Measurements from ENCODE around the gene UBR4.

Gene UBR4

DNA sequence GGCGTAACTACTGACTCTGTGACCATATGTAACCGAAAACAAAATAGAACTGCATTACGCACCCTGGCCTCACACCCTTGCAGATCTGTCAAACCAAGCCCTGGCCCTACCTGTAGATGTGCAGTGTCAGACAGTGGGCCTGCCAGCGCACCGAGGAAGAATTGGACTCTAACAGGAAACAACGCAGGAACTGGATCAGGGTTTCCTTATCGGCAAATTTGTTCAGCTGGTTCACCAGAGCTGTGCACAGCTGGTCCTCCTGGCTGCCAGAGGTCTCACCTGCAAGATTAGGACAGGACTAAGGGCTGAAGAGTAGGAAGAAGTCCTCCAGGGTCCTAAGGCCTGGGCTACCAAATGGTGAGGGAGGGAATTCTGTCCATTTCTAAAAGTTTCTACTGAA is 90.0 kb downstream of the UBR4 start:
- DNase-seq = peak in 1 of 42 donors; percentile 8
- intact Hi-C loops (cut with DNase I) = no loop called here

DNA sequence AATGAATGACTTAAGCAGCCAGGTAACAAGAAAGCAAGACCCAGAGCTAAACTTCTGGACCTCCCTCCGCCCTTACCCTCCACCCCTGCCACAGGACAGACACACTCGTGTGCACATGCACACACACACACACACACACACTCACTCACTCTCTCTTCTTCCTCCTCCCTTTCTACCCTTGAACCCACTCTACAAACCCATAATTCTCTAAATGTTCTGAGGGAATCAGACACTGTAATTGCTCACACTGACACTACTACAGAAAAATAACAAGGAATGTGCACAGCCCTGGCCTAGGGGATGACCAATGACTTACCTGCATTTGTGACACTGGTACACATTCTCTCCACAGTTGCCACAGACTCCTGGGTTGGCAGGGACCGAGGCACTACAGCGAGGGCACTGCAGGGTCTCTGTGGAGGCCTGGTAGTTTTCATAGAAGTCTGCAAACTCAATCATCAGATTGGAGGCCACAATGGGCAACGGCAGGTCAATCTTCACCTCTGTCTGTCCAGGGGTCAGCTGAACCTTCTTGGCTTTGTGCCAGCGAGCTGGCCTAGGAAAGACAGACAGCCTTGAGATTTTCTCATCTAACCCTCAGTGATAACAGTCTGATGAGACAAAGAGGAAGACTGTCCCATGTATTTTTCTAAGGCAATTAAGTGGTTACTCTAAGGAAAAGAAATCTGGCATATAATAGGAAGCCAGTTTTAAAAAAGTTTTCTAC is 94.8 kb downstream of the UBR4 start:
- intact Hi-C loops (cut with DNase I) = no loop called here
- DNase-seq = peak in 1 of 42 donors; percentile 41

DNA sequence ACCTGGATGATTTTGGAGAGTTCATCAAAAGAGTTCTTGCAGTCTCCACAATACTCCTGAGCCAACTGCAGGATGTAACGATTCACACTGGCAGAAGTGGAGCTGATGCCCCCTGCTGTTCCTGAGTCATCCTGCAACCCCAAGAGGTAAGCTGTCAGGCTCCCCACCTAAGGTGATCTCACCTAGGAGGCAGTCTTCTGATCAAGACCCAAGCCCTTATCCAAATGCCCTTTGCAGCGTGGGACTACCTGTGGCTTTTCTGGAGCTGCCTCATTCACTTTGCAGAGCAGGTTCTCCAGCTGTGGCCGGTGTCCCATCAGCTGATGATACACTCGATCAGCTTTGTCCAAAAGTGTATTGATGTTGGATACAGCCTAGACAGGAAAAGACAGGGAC is 96.4 kb downstream of the UBR4 start:
- peak in 39 of 42 donors; percentile 12 to 66 (median 42) for DNase-seq
- intact Hi-C loops (cut with DNase I) = no loop called here

DNA sequence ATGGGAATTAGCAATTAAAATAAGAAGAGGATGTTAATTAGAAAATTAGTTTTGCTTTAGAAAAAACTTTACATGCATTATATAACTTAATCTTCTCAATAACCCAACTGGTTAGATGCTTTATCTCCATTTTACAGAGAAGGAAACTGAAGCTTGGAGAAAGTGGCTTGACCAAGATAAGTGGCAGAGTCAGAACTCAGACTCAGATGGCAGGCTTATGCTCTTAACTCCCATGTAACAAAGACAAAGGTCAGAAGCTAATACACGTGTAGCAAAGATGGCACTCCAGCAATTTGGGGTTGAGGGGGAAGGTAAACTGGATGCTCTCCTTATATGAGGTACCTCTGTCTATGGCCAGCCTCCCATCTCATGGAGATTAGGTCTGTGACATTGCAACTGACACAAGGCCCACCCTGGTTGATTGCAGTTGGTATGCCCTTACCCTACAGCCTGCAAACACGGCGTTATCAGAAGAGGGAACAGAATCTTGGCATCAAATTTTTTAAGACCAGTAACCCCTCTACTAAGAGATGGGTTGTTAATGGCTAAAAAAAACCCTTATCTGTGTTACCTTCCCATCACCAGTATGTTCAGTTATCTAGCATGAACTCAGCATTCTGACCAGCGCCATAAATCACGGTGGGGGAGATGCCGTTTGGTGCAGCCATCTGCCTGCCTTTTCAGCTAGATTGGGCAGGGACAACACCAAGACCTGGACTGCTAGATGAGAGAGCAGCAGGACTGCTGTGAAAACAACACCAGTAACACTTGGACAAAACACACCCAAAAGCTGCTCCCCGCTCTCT is 97.0 kb downstream of the UBR4 start:
- no peak for DNase-seq
- intact Hi-C loops (cut with DNase I) = no loop called here

DNA sequence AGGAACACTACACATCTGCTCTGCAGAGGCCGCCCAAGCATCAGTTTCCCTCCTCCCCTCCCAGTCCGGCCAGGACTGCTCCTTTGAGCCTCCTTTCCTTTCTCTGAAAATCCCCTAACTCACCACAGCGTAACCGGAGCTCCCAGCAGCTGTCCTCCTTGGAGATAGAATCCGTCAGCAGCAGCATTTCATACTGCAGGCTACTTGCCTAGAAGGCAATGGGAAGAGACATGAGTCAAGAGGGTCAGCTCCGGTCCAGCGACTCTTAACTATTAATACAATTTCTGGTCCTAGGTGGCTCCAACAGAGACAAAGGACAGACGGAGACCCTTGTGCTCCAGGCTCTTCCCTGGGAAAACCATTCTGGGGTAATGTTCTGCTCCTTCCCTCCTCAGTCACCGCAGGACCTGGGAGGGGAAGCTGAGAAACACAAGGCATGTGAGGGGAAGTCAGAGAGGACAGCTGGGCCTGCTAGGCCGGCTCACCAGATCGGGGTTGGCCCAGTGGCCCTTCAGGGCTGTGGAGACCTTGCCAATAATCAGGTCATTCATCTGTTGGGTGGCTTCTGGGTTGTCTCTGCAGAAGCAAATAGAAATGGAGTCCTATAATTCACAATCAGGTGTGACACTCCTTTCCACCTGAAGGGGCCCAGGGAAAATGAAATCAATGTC is 99.7 kb downstream of the UBR4 start:
- DNase-seq = no peak

DNA sequence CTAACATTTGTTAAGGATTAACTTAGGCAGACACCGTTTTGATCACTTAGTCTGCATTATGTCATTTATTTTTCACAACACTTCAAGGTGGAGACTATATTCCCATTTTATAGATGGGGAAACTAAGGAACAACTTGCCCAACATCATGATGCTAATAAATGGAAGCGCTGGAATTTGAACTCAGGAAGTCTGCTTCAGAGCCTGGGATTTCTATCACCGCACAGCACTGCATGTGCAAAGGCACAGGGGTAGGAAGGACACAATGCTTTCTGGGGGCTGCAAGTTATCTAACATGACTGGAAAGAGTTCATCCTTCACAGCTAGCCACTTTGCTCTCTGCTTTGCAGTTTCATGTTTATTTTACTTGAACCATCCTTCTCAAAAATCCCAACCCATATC is 100.5 kb downstream of the UBR4 start:
- intact Hi-C loops (cut with DNase I) = no loop called here
- no peak for DNase-seq

More for the DNA sequence above, 99.7 kb downstream of the UBR4 start:
- intact Hi-C loops (cut with DNase I) = no loop called here

DNA sequence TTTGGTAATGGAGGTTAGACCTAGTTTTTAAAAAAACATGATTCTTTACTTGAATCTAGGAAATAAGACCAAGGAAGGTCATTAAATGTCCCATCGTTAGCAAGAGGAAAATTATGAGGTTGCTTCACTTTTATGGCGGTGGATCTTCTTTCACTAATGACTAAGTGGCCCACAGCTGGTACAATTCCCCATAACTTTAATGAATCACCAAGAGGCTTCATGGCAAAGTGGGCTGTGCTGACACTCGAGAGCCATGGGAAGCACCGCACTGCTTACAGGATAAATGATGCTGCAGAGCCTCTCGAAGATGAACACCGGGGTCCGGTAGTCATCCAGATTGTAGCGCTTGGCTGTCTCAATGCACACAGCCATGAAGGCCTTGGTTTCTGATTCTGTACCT is 108.8 kb downstream of the UBR4 start:
- no peak for DNase-seq
- intact Hi-C loops (cut with DNase I) = no loop called here

DNA sequence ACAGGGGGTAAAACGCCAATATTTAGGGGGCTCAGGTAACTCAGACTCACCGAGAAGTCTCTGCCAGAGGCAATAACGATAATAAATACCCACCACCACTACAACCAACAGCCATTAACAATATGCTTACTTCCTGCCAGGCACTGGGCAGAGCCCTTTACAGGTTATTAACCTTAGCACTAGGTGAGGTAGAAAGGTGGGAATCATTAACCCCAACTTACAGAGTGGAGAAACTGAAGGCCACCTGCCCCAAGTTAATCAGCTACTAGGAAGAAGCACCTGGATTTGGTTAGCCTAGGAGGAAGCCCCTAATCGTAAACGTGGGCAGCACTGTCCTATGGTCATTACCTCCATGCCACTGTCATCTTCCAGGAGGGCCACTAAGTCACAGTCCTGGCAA is 110.0 kb downstream of the UBR4 start:
- intact Hi-C loops (cut with DNase I) = no loop called here
- DNase-seq = no peak

DNA sequence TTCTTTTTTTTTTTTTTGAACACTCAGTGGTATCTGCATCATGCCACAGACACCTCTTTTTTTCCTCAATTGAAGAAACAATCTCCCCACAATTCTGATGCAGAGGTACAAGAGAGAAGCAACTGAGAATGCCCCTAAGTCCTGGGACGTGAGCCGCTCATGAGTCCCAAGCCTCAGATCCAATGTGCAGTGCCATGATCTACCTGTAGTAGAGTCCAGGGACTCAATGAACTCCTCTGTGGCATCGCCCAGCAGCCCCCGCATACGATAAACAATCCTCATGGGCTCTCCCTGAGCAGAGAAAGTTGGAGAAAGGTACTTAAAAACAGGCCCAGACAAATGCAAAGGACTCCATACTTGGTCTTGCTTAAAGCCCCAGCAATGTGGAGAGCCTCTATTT is 113.1 kb downstream of the UBR4 start:
- intact Hi-C loops (cut with DNase I) = loop anchor here (5.0 kb wide), 1 partner anchor 190 kb away; no protein-coding TSS in a partner anchor
- DNase-seq = no peak

DNA sequence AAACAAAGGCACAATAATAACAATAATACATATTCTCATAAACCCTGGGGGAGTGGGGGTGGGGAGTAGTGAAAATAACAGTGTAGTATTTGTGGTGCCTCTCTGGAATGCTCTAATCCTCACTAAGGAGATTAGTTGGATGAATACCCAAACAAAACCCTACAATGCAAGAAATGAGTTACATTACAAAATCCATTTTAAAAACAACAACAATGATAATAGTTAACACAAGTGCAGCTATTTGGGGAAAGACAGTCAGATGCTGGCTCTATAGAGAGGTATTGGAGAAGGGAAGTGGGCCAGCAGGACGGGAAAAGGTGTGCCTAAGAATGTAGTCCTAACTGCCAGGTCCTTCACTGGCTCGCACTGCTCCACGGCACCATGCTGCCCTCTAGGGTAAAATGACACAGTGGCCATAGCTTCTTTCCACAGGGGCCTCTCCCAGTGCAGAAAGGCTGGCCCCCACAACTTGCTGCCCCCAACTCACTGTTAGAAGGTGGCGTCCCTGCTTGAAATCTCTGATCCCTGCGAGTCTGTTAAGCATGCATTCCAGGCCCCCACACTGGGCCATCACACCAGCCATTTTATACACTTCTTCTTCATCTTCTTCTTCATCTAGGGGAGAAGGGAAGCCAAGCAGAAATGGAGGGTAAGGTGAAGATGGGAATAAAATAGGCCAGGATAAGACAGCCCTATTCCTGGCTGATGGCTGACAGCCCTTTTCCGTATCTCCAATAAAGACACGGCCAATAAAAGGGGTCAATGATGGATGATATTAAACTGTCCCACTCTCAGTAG is 113.8 kb downstream of the UBR4 start:
- intact Hi-C loops (cut with DNase I) = loop anchor here (5.0 kb wide), 1 partner anchor 189 kb away; no protein-coding TSS in a partner anchor
- peak; percentile 15 to 84 (median 56) for DNase-seq

DNA sequence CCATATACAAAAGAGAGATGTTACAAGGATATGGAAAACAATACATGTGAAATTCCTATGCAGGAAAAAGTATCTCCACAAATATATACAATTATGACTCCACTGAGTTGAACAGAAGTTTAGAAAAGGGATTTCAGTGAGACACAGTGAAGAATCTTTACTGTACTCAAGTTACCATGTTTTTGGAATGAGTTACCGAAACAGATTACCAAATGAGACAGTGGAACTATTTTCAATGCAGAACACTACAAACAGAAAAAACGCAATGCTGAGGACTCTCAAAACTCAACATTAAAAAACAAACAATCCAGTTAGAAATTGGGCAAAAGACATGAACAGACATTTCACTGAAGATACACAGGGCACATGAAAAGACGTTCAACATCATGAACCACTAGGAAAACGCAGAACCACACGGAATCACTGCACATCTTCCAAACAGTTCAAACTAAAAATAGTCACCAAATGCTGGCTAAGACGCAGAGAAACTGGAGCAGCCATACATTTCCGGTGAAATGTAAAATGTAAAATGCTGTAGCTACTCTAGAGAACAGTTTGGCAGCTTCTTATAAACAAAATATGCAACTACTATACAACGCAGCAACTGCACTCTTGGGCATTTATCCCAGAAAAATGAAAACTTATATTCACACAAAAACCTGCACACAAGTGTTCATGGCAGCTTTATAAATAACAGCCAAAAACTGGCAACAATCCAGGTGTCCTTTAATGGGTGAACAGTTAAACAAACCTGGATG is 118.7 kb downstream of the UBR4 start:
- DNase-seq = no peak
- intact Hi-C loops (cut with DNase I) = no loop called here

DNA sequence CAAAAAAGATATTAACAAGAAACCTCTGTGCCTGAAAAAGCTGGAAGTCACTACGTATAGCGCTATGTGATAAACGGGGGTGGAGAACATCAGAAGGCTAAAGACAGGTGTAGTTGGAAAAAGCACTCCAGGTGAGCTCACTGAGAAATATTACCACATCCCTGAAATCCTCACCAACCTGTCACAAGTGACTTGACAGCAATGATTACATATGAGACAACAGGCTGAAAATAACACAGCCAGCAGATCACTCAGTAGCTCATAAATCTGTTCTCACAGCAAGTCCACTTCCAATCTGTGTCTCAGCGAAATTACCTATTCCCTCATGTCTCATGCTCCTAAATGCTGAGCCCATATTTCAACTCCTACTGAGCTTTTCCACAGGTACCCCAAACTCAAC is 120.5 kb downstream of the UBR4 start:
- DNase-seq = peak in 2 of 42 donors; percentile 14 to 49
- intact Hi-C loops (cut with DNase I) = no loop called here

DNA sequence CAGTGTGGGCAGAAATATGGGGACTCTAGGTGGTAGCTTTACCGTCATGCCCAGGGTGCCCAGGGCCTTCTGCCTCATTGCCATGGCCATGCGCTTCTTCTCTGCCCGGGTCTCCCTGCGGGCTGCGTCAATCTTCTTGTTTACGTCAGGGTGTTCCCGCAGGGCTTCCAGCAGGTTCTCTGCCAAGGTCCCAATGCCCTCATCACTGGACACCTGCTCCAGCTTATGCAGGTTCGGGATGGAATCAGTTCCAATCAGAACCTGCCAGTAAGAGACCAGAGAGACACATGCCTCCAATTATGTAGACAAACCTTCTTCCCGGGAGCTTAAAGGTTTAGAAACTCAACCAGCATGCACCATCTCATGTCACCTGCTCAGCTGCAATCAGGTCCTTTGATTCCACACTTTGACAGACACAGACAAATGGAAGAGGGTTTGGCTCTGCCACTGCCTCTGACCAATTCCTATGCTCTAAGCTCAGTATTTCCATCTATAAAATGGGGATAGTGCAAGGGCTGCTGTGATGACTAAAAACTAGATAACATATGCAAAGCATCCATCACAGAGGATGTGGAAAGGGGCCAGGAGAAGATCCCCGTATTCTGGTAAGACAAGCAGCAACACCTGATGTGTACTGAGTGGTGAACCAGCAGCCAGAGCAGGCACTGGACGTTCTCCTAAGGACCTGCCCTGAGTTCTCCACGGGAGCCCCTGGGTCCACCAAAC is 121.2 kb downstream of the UBR4 start:
- intact Hi-C loops (cut with DNase I) = no loop called here
- DNase-seq = no peak

DNA sequence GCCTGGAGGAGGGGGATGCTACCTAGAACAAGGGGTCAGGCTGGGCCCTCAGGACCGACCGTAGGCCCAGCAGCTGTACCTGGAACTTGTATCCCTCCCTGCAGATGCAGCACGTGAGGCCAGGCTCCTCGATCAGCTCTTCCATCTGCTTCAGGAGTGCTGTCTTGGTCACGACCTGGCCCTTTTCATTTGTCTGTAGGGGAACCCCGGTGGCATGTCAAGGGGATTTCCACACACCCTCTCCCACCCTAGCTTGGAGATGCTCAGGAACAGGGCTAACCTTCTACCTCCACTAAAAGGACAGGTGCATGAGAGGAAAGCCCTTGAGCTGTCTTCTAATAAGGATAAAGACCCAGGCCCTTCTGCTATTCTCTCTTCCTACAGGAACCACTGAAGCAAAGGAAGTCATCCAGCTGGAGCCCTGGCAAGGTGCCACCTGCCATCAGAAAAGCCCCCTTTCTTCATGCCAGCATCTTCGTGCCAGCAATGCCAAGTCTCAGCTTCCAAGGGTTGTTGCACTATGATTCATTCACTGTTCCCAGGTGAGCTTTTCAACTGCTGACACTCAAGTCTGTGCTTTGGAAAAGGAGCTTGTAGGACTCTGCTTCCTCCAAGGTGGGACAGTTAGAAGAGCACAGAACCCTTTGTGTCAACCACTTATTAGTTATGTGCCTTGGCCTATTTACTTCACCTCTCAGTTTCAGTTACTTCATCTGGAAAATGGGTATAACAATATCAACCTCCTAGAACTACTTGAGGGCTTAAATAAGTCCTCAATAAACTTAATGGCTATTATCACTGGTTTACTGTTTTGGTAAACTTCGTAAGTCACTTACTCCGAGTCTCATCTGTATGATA is 122.1 kb downstream of the UBR4 start:
- no peak for DNase-seq
- intact Hi-C loops (cut with DNase I) = no loop called here

DNA sequence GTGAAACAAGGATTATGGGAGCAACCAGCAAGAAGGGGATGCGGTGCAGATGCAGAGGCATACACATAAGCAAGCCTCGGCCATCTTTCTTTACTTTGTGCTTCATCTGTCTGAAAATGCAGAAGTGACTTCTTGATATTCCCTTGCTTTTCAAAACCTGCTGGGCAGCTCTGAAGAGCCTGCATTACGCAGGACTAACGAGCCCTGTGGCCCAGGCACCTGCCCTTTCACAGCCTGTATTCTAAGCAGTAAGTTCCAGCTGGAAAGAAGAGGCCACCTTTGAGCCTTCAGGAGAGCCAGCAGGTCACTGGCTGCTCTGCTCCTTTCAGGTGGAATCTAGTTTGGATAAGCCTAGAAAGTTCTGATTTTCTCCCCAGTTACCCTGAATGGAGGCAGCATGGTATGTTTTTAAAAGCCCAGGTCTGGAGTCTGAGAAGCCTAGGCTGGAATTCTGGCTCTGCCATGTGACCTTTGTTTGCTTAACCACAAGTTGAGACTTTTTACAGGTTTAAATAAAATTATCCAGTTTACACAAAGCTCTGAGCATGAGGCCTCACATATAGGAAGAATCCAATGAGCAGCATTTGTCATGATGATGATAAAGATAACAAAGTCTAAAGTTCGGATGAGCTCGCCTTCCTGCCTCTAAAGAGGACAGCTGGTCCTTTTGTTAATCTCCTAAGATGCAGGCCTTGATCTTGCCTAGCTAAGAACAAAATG is 122.9 kb downstream of the UBR4 start:
- intact Hi-C loops (cut with DNase I) = no loop called here
- no peak for DNase-seq

DNA sequence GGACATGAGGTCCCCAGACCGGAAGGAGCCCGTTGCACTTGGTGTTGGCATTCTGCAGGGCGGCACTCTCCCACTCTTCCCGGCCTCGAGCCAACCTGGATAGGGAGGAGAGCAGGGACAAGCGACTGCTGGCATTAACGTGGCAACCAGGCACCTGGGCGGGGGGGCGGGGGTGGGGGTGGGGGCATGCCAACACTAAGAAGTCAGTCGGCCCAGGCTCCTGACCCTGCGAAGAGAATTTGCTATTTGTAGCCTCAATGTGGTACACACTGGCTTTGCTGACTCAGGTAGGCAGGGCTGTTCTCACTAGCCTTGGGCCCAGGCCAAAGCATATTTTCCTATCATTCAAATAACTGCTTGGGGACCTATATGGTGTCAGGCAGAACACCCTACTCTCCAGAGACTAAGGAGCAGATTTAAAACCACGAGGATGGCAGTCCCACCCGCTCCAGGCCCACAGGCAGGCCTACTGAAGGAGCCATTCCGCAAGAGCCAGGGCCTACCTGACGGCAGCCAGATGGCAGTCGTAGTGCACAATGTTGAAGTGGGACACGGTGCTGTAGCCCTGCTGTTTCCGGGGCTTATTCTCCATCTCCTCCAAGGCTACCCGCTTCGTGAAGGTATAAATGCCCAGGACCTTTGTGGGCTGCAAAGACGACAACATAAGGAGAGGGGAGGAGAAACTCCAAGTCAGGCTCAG is 123.7 kb downstream of the UBR4 start:
- no peak for DNase-seq
- intact Hi-C loops (cut with DNase I) = no loop called here
